H9 (cell line): ENCODE measurements around the gene TTC39B. TPM values are rescaled to one million over a fixed set of nuclear protein-coding genes. Genes with fewer than 3 reads are reported as not detected.

Experiments
- DNase-seq: peaks from one replicate; pipeline ENCODE4 v3.0.0-alpha.2; 2017
- H2AFZ ChIP-seq: one replicate; pipeline ENCODE4 v1.6.1; 2013; ENCODE audit warnings: mild to moderate bottlenecking, low read length, control low read depth, moderate library complexity
- H2AK5ac ChIP-seq: 2 replicates; pipeline ENCODE4 v1.6.1; 2013; ENCODE audit warnings: low read length, control low read depth, mixed read lengths; ENCODE audit not compliant: insufficient read length
- H2BK120ac ChIP-seq: one replicate; pipeline ENCODE4 v1.6.1; 2013; ENCODE audit warnings: low read depth, mild to moderate bottlenecking, low read length, control low read depth, inconsistent platforms; ENCODE audit not compliant: poor library complexity, severe bottlenecking
- H2BK12ac ChIP-seq: 2 replicates; pipeline ENCODE4 v1.6.1; 2013; ENCODE audit warnings: low read length, control low read depth, mixed read lengths, low read depth; ENCODE audit not compliant: insufficient read length
- H2BK15ac ChIP-seq: 2 replicates; pipeline ENCODE4 v1.6.1; 2013; ENCODE audit warnings: low read depth, low read length, control low read depth
- H2BK20ac ChIP-seq: one replicate; pipeline ENCODE4 v1.6.1; 2013; ENCODE audit warnings: low read depth, mild to moderate bottlenecking, low read length, control low read depth, inconsistent platforms; ENCODE audit not compliant: poor library complexity, severe bottlenecking
- H2BK5ac ChIP-seq: 2 replicates; pipeline ENCODE4 v1.6.1; 2013; ENCODE audit warnings: low read length, control low read depth, mixed read lengths; ENCODE audit not compliant: insufficient read length
- H3K14ac ChIP-seq: 2 replicates; pipeline ENCODE4 v1.6.1; 2013; ENCODE audit warnings: low read length, control low read depth; ENCODE audit not compliant: insufficient read depth
- H3K18ac ChIP-seq: 2 replicates; pipeline ENCODE4 v1.6.1; 2013; ENCODE audit warnings: low read depth, mild to moderate bottlenecking, mixed read lengths, low read length, control low read depth; ENCODE audit not compliant: insufficient read length
- H3K23ac ChIP-seq: 2 replicates; pipeline ENCODE4 v1.6.1; 2013; ENCODE audit warnings: low read length, control low read depth, mixed read lengths, low read depth; ENCODE audit not compliant: insufficient read length
- H3K23me2 ChIP-seq: 2 replicates; pipeline ENCODE4 v1.6.1; 2013; ENCODE audit warnings: low read depth, mild to moderate bottlenecking, mixed read lengths, low read length, control low read depth; ENCODE audit not compliant: insufficient read length, poor library complexity, severe bottlenecking
- H3K27ac ChIP-seq: 2 replicates; pipeline ENCODE4 v1.5.1; 2013; ENCODE audit warnings: low read length, control low read depth, mixed read lengths, low read depth; ENCODE audit not compliant: insufficient read length
- H3K27me3 ChIP-seq: 2 replicates; pipeline ENCODE4 v1.6.1; 2013; ENCODE audit warnings: low read length, control low read depth, inconsistent platforms; ENCODE audit not compliant: insufficient read depth
- H3K4ac ChIP-seq: 2 replicates; pipeline ENCODE4 v1.6.1; 2013; ENCODE audit warnings: low read depth, mild to moderate bottlenecking, control low read depth, inconsistent platforms, low read length, moderate library complexity
- H3K4me1 ChIP-seq: 2 replicates; pipeline ENCODE4 v1.6.1; 2013; ENCODE audit warnings: low read length, control low read depth, inconsistent platforms; ENCODE audit not compliant: insufficient read depth
- H3K4me2 ChIP-seq: 2 replicates; pipeline ENCODE4 v1.6.1; 2013; ENCODE audit warnings: low read length, control low read depth, mixed read lengths; ENCODE audit not compliant: insufficient read length, insufficient read depth
- H3K56ac ChIP-seq: 2 replicates; pipeline ENCODE4 v1.6.1; 2013; ENCODE audit warnings: low read depth, mild to moderate bottlenecking, mixed read lengths, low read length, control low read depth; ENCODE audit not compliant: insufficient read length
- H3K79me1 ChIP-seq: 2 replicates; pipeline ENCODE4 v1.6.1; 2013; ENCODE audit warnings: low read depth, mild to moderate bottlenecking, moderate library complexity, low read length, control low read depth, inconsistent platforms; ENCODE audit not compliant: insufficient read depth, poor library complexity, severe bottlenecking
- H3K79me2 ChIP-seq: 2 replicates; pipeline ENCODE4 v1.6.1; 2013; ENCODE audit warnings: low read length, control low read depth, inconsistent platforms; ENCODE audit not compliant: insufficient read depth
- H3K9ac ChIP-seq: 2 replicates; pipeline ENCODE4 v1.6.1; 2013; ENCODE audit warnings: low read length, control low read depth, mixed read lengths; ENCODE audit not compliant: insufficient read length; ENCODE audit errors: extremely low read depth
- H3K9me3 ChIP-seq: one replicate; pipeline ENCODE4 v1.6.1; 2013; ENCODE audit warnings: low read depth, low read length, inconsistent platforms; ENCODE audit not compliant: control insufficient read depth
- H3T11ph ChIP-seq: one replicate; pipeline ENCODE4 v1.6.1; 2013; ENCODE audit warnings: mild to moderate bottlenecking, low read length, control low read depth, inconsistent platforms
- H4K20me1 ChIP-seq: one replicate; pipeline ENCODE4 v1.6.1; 2013; ENCODE audit not compliant: control insufficient read depth, insufficient read length, insufficient read depth
- H4K5ac ChIP-seq: 2 replicates; pipeline ENCODE4 v1.6.1; 2013; ENCODE audit warnings: low read depth, mild to moderate bottlenecking, mixed read lengths, low read length, control low read depth; ENCODE audit not compliant: insufficient read length
- H4K8ac ChIP-seq: replicated peaks from 2 replicates; pipeline ENCODE4 v1.6.1; 2013; ENCODE audit warnings: low read length, control low read depth, mixed read lengths, low read depth; ENCODE audit not compliant: insufficient read length
- H4K91ac ChIP-seq: 2 replicates; pipeline ENCODE4 v1.6.1; 2013; ENCODE audit warnings: low read depth, mild to moderate bottlenecking, moderate library complexity, mixed read lengths, low read length, control low read depth; ENCODE audit not compliant: insufficient read length
- H3K27ac Mint-ChIP-seq, 3 experiments: 2 replicates in 2 of 3; 3 replicates in 1 of 3; pipeline ENCODE4 v1.8.0; 2020 to 2021; ENCODE audit warnings: mixed read lengths in 3 of 3, mild to moderate bottlenecking in 1 of 3, moderate library complexity in 1 of 3
- H3K27me3 Mint-ChIP-seq: 2 replicates; pipeline ENCODE4 v1.8.0; 2021; ENCODE audit warnings: low read depth, mild to moderate bottlenecking, moderate library complexity, mixed read lengths
- H3K36me3 Mint-ChIP-seq, 3 experiments: 2 replicates in 2 of 3; 3 replicates in 1 of 3; pipeline ENCODE4 v1.8.0; 2020 to 2021; ENCODE audit warnings: low read depth in 3 of 3, mixed read lengths in 3 of 3; ENCODE audit not compliant: insufficient read depth in 1 of 3
- H3K4me1 Mint-ChIP-seq, 2 experiments: 2 replicates each; pipeline ENCODE4 v1.8.0; 2020; ENCODE audit warnings: mixed read lengths in 2 of 2
- H3K4me3 Mint-ChIP-seq, 2 experiments: 2 replicates in 1 of 2; 3 replicates in 1 of 2; pipeline ENCODE4 v1.8.0; 2020 to 2021; ENCODE audit warnings: mild to moderate bottlenecking in 2 of 2, mixed read lengths in 2 of 2, moderate library complexity in 1 of 2
- H3K9me3 Mint-ChIP-seq, 2 experiments: 2 replicates in 1 of 2; 3 replicates in 1 of 2; pipeline ENCODE4 v1.8.0; 2020; ENCODE audit warnings: mild to moderate bottlenecking in 2 of 2, mixed read lengths in 2 of 2, moderate library complexity in 1 of 2
- WGBS: extraction: QIAGEN DNeasy Blood & Tissue Kit; methylation state at CpG from one replicate; pipeline ENCODE4 v1.1.7; 2013; ENCODE audit warnings: missing lambda C conversion rate, low lambda C conversion rate, mixed read lengths; ENCODE audit not compliant: insufficient read length; ENCODE audit errors: extremely low coverage; 5-methylcytosine and 5-hydroxymethylcytosine counted together
- total RNA-seq: library from RNA; stranded (reverse); gene quantifications from 2 replicates; pipeline ENCODE4 v1.2.1, GENCODE V29; 2021
- TF ChIP-seq, protein P1 (sequence below): fragments of 200-600 bp; sonication (generic); conservative IDR thresholded peaks from 3 replicates; pipeline ENCODE4 v1.8.0; 2021; ENCODE audit warnings: antibody characterized with exemption, mild to moderate bottlenecking

TTC39B gene
- total RNA-seq, 1 experiment from 2014 or later, result 8.2 TPM

- H3K4me2 ChIP-seq, result no peak overlapping the region
- H2BK12ac ChIP-seq, result no peak overlapping the region
- H3K27ac Mint-ChIP-seq, result no peak overlapping the region
- no peak overlapping the region for H3K4me3 Mint-ChIP-seq
- H3K14ac ChIP-seq, result no peak overlapping the region
- no peak overlapping the region for H2AFZ ChIP-seq
- H4K8ac ChIP-seq, result no peak overlapping the region
- no peak overlapping the region for H4K5ac ChIP-seq
- H3K18ac ChIP-seq, result no peak overlapping the region
- H3K4me1 ChIP-seq, result peaks cover 3% of the 10 kb centered on the region; the same call in 1 of the 2 replicates
- no peaks in the 10 kb centered on the region for H3K79me2 ChIP-seq
- H3K27me3 Mint-ChIP-seq, result no peaks in the 10 kb centered on the region; the same call in 1 of the 2 replicates
- no peak overlapping the region for H3K4ac ChIP-seq
- peaks cover 9 to 13% of the 10 kb centered on the region in 2 experiments for H3K4me1 Mint-ChIP-seq
- TF ChIP-seq, protein P1, sequence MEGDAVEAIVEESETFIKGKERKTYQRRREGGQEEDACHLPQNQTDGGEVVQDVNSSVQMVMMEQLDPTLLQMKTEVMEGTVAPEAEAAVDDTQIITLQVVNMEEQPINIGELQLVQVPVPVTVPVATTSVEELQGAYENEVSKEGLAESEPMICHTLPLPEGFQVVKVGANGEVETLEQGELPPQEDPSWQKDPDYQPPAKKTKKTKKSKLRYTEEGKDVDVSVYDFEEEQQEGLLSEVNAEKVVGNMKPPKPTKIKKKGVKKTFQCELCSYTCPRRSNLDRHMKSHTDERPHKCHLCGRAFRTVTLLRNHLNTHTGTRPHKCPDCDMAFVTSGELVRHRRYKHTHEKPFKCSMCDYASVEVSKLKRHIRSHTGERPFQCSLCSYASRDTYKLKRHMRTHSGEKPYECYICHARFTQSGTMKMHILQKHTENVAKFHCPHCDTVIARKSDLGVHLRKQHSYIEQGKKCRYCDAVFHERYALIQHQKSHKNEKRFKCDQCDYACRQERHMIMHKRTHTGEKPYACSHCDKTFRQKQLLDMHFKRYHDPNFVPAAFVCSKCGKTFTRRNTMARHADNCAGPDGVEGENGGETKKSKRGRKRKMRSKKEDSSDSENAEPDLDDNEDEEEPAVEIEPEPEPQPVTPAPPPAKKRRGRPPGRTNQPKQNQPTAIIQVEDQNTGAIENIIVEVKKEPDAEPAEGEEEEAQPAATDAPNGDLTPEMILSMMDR, result no peak
- H3K9me3 Mint-ChIP-seq, result peaks cover 8 to 24% of the 10 kb centered on the region in 2 experiments; a peak in 4 of 5 replicates
- no peaks in the 10 kb centered on the region for H3K9me3 ChIP-seq
- H3K23ac ChIP-seq, result no peak overlapping the region
- H3K27me3 ChIP-seq, result no peaks in the 10 kb centered on the region
- H2BK120ac ChIP-seq, result no peak overlapping the region
- H4K91ac ChIP-seq, result no peak overlapping the region
- H3K79me1 ChIP-seq, result no peaks in the 10 kb centered on the region
- H3K23me2 ChIP-seq, result no peaks in the 10 kb centered on the region
- no peak for DNase-seq
- no peak overlapping the region for H2BK15ac ChIP-seq
- no peak overlapping the region for H3K56ac ChIP-seq
- no peaks in the 10 kb centered on the region for H4K20me1 ChIP-seq
- no peak overlapping the region for H3T11ph ChIP-seq
- no peak overlapping the region for H2BK20ac ChIP-seq
- no CpG with 5 or more reads among the region's 2 CpGs for WGBS
- H3K36me3 Mint-ChIP-seq, result peaks cover 4 to 16% (median 7%) of the 10 kb centered on the region in 3 experiments; a peak in 5 of 7 replicates
- no peak overlapping the region for H2AK5ac ChIP-seq
- no peak overlapping the region for H2BK5ac ChIP-seq
- H3K9ac ChIP-seq, result no peak overlapping the region
- H3K27ac ChIP-seq, result no peak overlapping the region
These were observed 67.2 kb downstream of the TTC39B start for GRCh38 chr9:15239816-15240215.
